ENCODE measurements around the gene PSMB9.

Gene PSMB9

GRCh38 chr6:32838114-32838958, 15.7 kb upstream of the PSMB9 start, which contains the start of gene TAP2:
Gene TAP2, minus strand, starts transcription at chr6:32838739. Its CDS starts 506 bp downstream, at chr6:32838233.
- H3K4me3 ChIP-seq (ENCODE audit: low read depth, low read length): peak within 1 kb of the TSS; percentile 72
- DNase-seq (ENCODE audit: low read depth): no peak
- TF ChIP-seq CTCF (IDR thresholded peaks at IDR 0.05; ENCODE audit: low read depth, low read length, missing control alignments): peak; percentile 83

GRCh38 chr6:32839356-32839755, 14.6 kb upstream of the PSMB9 start:
- no peak for DNase-seq (ENCODE audit: low read depth)
- no peak overlapping the region for H3K4me3 ChIP-seq (ENCODE audit: low read depth, low read length)

GRCh38 chr6:32840604-32841246, 13.3 kb upstream of the PSMB9 start:
- no peak for DNase-seq (ENCODE audit: low read depth)
- no peak overlapping the region; the same call in 1 of the 2 replicates for H3K4me3 ChIP-seq (ENCODE audit: low read depth, low read length)
- no peak for TF ChIP-seq CTCF (IDR thresholded peaks at IDR 0.05; ENCODE audit: low read depth, low read length, missing control alignments)

More at GRCh38 chr6:32839356-32839755, 14.6 kb upstream of the PSMB9 start:
- no peak for TF ChIP-seq CTCF (IDR thresholded peaks at IDR 0.05; ENCODE audit: low read depth, low read length, missing control alignments)

GRCh38 chr6:32842021-32842650, 11.9 kb upstream of the PSMB9 start:
- no peak for DNase-seq (ENCODE audit: low read depth)
- peak overlapping the region; percentile 76 for H3K4me3 ChIP-seq (ENCODE audit: low read depth, low read length)
- no peak for TF ChIP-seq CTCF (IDR thresholded peaks at IDR 0.05; ENCODE audit: low read depth, low read length, missing control alignments)

- no peak for DNase-seq (ENCODE audit: low read depth)
- no peak for TF ChIP-seq CTCF (IDR thresholded peaks at IDR 0.05; ENCODE audit: low read depth, low read length, missing control alignments)
- H3K4me3 ChIP-seq (ENCODE audit: low read depth, low read length): peak overlapping the region; percentile 76
Observed at GRCh38 chr6:32842690-32843089, 11.3 kb upstream of the PSMB9 start.

- TF ChIP-seq CTCF (IDR thresholded peaks at IDR 0.05; ENCODE audit: low read depth, low read length, missing control alignments): no peak
- no peak for DNase-seq (ENCODE audit: low read depth)
- H3K4me3 ChIP-seq (ENCODE audit: low read depth, low read length): peak overlapping the region; percentile 76
Observed at GRCh38 chr6:32843331-32843978, 10.5 kb upstream of the PSMB9 start.
